GM10266 (cell line): ENCODE results near the gene KCNQ5.

Source experiments
- DNase-seq: peaks from one replicate; pipeline ENCODE4 v3.0.0; 2012; ENCODE audit errors: extremely low spot score
- TF ChIP-seq, protein P1 (sequence below): IDR thresholded peaks from 2 replicates; pipeline ENCODE4 v1.5.1; 2012; ENCODE audit warnings: mild to moderate bottlenecking, low read depth; ENCODE audit not compliant: control insufficient read depth, insufficient read depth; ENCODE audit errors: missing control alignments

Gene KCNQ5

GRCh38 chr6:73002588-73002987 is 380.7 kb downstream of the KCNQ5 start:
- TF ChIP-seq, protein P1, sequence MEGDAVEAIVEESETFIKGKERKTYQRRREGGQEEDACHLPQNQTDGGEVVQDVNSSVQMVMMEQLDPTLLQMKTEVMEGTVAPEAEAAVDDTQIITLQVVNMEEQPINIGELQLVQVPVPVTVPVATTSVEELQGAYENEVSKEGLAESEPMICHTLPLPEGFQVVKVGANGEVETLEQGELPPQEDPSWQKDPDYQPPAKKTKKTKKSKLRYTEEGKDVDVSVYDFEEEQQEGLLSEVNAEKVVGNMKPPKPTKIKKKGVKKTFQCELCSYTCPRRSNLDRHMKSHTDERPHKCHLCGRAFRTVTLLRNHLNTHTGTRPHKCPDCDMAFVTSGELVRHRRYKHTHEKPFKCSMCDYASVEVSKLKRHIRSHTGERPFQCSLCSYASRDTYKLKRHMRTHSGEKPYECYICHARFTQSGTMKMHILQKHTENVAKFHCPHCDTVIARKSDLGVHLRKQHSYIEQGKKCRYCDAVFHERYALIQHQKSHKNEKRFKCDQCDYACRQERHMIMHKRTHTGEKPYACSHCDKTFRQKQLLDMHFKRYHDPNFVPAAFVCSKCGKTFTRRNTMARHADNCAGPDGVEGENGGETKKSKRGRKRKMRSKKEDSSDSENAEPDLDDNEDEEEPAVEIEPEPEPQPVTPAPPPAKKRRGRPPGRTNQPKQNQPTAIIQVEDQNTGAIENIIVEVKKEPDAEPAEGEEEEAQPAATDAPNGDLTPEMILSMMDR: no peak
- no peak for DNase-seq

GRCh38 chr6:73003302-73003701 is 381.4 kb downstream of the KCNQ5 start:
- DNase-seq: no peak
- TF ChIP-seq, protein P1: no peak

DNA sequence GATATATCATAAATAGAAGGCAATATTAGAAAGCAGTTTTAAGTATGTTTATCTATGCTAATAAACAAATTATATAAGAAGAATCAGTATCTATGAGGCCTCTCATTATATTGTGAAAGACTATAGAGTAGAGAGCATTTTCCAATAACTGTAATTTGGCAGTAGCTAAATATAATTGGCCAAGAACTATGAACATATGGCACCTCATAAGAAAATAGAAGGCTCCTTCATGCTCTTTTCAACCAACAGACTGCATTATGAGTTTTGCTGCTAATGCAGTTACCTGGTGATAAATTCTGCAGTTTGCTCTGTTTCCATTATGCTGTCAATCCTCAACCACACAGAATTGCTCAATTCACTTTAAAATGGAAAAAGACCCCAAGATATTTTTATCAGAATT is 382.4 kb downstream of the KCNQ5 start:
- TF ChIP-seq, protein P1: no peak
- DNase-seq: no peak

- TF ChIP-seq, protein P1: no peak
- no peak for DNase-seq
Measured at GRCh38 chr6:73004861-73005260, 383.0 kb downstream of the KCNQ5 start.

GRCh38 chr6:73006146-73006545 is 384.3 kb downstream of the KCNQ5 start:
- TF ChIP-seq, protein P1: no peak
- no peak for DNase-seq

DNA sequence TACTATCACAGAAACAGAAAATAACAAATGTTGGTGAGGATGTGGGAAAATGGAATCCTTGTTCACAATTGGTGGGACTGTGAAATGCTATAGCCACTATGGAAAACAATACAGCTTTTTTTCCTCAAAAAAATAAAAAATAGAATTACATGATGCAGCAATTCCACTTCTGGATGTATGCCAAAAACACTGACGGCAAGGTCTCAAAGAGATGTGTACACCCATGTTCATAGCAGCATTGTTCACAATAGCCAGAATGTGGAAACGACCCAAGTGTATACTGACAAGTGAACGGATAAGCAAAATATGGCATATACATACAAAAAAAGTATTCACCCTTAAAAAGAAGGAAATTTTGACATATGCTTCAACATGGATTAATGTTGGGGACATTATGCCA is 390.1 kb downstream of the KCNQ5 start:
- TF ChIP-seq, protein P1: no peak
- DNase-seq: no peak

DNA sequence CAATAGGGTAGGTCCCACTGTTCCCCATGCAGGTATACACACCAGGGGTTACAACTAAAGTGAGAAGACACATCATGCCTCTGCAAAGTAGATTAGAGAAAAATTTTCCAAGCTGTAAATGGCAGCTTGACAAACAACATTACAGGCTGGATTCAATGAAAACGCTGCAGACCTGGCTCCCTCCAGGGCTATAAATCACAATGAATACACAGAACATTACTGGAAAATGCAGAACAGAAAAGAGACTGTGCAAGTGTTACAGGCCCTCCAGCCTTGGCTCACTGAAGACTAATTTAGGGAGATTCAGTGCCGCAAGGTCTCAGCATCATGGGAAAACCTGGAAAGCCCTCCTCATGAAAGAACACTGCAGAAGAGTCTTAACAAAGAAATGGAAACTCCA is 395.6 kb downstream of the KCNQ5 start:
- DNase-seq: no peak
- TF ChIP-seq, protein P1: no peak

- no peak for DNase-seq
- TF ChIP-seq, protein P1: no peak
Measured at GRCh38 chr6:73024598-73024997, 402.7 kb downstream of the KCNQ5 start.
